Nephron (organoid): ENCODE data around the gene TRIM10.
A peak's percentile ranks its signal among the peaks of the same experiment; 100 is the strongest.

Experiments used
- H3K27ac Mint-ChIP-seq, 3 experiments: 2 replicates each; pipeline ENCODE4 v1.8.0; 2020; ENCODE audit warnings: mixed read lengths in 3 of 3, mild to moderate bottlenecking in 2 of 3, moderate library complexity in 1 of 3
- H3K27me3 Mint-ChIP-seq: 2 replicates; pipeline ENCODE4 v1.8.0; 2021; ENCODE audit warnings: low read depth, mild to moderate bottlenecking, moderate library complexity, mixed read lengths
- H3K36me3 Mint-ChIP-seq: 2 replicates; pipeline ENCODE4 v1.8.0; 2020; ENCODE audit warnings: low read depth, mixed read lengths
- H3K4me1 Mint-ChIP-seq: 2 replicates; pipeline ENCODE4 v1.8.0; 2020; ENCODE audit warnings: mixed read lengths
- H3K4me3 Mint-ChIP-seq, 3 experiments: 2 replicates each; pipeline ENCODE4 v1.8.0; 2020; ENCODE audit warnings: mild to moderate bottlenecking in 3 of 3, mixed read lengths in 3 of 3, moderate library complexity in 2 of 3
- H3K9me3 Mint-ChIP-seq: 2 replicates; pipeline ENCODE4 v1.8.0; 2020; ENCODE audit warnings: mixed read lengths
- TF ChIP-seq, protein P1 (sequence below), 3 experiments: fragments of 200-600 bp; sonication (generic); IDR thresholded peaks; one replicate each; pipeline ENCODE4 v1.5.0; 2021; ENCODE audit warnings: antibody characterized with exemption in 3 of 3; ENCODE audit not compliant: unreplicated experiment in 3 of 3

Gene TRIM10

DNA sequence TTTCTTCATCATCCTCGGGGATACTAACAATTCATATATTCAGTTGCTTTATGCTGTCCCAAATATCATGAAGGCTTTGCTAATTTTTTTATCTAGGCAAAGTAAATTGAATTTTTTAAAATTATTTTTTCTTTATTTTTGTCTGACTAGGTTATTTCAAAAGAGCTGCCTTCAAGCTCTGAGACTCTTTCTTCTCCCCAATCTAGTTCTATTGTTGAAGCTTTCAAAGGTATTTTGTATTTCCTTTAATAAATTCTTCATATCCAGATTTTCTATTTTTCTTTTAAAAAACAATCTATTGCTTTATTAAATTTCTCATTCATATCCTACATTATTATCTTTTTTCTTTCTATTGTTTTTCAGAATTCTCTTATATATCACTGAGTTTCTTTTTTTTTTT, 19.1 kb upstream of the TRIM10 start:
- Mint-ChIP-seq H3K4me1 (no peaks in the 10 kb centered on the region), H3K27ac (no peak overlapping the region), H3K27me3 (peaks cover 48% of the 10 kb centered on the region), H3K4me3 (no peak overlapping the region), H3K36me3 (peaks cover 9% of the 10 kb centered on the region), H3K9me3 (peaks cover 27% of the 10 kb centered on the region)
- TF ChIP-seq, protein P1, sequence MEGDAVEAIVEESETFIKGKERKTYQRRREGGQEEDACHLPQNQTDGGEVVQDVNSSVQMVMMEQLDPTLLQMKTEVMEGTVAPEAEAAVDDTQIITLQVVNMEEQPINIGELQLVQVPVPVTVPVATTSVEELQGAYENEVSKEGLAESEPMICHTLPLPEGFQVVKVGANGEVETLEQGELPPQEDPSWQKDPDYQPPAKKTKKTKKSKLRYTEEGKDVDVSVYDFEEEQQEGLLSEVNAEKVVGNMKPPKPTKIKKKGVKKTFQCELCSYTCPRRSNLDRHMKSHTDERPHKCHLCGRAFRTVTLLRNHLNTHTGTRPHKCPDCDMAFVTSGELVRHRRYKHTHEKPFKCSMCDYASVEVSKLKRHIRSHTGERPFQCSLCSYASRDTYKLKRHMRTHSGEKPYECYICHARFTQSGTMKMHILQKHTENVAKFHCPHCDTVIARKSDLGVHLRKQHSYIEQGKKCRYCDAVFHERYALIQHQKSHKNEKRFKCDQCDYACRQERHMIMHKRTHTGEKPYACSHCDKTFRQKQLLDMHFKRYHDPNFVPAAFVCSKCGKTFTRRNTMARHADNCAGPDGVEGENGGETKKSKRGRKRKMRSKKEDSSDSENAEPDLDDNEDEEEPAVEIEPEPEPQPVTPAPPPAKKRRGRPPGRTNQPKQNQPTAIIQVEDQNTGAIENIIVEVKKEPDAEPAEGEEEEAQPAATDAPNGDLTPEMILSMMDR (IDR thresholded peaks at IDR 0.05; ENCODE audit: unreplicated experiment in 3 of 3), result no peak

DNA sequence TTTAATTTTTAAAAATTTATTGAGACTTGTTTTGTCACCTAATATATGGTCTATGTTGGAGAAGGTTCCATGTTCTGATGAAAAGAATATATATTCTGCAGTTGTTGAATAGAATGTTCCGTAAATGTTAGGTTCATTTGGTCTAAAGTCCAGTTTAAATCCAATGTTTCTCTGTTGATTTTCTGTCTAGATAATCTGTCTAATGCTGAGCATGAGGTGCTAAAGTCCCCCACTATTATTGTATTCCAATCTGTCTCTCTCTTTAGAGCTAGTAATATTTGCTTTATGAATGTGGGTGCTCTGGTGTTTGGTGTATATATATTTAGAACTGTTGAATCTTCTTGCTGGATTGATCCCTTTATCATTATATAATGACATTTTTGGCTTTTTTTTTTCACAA, 17.8 kb upstream of the TRIM10 start:
- no peak overlapping the region for H3K27ac Mint-ChIP-seq

DNA sequence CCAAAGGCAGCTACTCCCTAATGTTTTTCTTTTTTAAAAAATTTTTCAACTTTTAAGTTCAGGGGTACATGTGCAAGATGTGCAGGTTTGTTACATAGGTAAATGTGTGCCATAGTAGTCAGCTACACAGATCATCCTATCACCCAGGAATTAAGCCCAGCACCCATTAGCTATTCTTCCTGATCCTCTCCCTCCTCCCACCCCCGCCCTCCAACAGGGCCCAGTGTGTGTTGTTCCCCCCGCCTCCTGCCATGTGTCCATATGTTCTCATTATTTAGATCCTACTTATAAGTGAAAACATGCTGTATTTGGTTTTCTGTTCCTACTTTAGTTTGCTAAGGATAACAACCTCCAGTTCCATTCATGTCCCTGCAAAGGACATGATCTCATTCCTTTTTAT, 14.8 kb upstream of the TRIM10 start:
- TF ChIP-seq, protein P1 (IDR thresholded peaks at IDR 0.05; ENCODE audit: unreplicated experiment in 3 of 3), result no peak
- Mint-ChIP-seq H3K9me3 (peaks cover 17% of the 10 kb centered on the region), H3K36me3 (no peaks in the 10 kb centered on the region), H3K4me1 (no peaks in the 10 kb centered on the region), H3K27ac (no peak overlapping the region), H3K27me3 (peaks cover 85% of the 10 kb centered on the region), H3K4me3 (no peak overlapping the region)

More for the DNA sequence above, 17.8 kb upstream of the TRIM10 start:
- H3K4me1 Mint-ChIP-seq, result no peaks in the 10 kb centered on the region
- TF ChIP-seq, protein P1 (IDR thresholded peaks at IDR 0.05; ENCODE audit: unreplicated experiment in 3 of 3), result no peak
- H3K36me3 Mint-ChIP-seq, result no peaks in the 10 kb centered on the region
- peaks cover 27% of the 10 kb centered on the region for H3K9me3 Mint-ChIP-seq
- H3K4me3 Mint-ChIP-seq, result no peak overlapping the region
- peaks cover 60% of the 10 kb centered on the region for H3K27me3 Mint-ChIP-seq

DNA sequence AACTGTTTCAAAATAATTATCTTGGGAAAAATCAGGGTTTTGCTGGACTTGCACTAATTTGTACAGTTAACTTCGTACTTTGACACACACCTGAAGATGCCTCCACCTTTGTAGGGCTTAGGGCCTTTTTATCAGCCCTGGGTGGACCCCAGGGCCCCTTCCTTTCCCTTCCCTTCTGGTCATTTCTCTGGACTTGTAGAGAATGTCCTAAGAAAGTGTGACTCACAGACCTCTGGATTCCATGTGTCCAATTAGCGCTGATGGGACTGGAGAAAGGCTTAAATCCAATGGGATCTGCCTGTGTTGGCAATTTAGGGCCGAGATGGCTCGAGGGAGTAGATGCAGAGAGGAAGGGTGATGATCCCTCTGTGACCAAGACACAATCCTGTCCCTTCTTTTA, 11.7 kb upstream of the TRIM10 start:
- no peaks in the 10 kb centered on the region for H3K36me3 Mint-ChIP-seq
- peaks cover 96% of the 10 kb centered on the region for H3K27me3 Mint-ChIP-seq
- H3K27ac Mint-ChIP-seq, result no peak overlapping the region
- H3K9me3 Mint-ChIP-seq, result no peaks in the 10 kb centered on the region
- H3K4me1 Mint-ChIP-seq, result no peaks in the 10 kb centered on the region
- TF ChIP-seq, protein P1 (IDR thresholded peaks at IDR 0.05; ENCODE audit: unreplicated experiment in 3 of 3), result no peak
- peak overlapping the region in 1 of 3 experiments; percentile 20 for H3K4me3 Mint-ChIP-seq

DNA sequence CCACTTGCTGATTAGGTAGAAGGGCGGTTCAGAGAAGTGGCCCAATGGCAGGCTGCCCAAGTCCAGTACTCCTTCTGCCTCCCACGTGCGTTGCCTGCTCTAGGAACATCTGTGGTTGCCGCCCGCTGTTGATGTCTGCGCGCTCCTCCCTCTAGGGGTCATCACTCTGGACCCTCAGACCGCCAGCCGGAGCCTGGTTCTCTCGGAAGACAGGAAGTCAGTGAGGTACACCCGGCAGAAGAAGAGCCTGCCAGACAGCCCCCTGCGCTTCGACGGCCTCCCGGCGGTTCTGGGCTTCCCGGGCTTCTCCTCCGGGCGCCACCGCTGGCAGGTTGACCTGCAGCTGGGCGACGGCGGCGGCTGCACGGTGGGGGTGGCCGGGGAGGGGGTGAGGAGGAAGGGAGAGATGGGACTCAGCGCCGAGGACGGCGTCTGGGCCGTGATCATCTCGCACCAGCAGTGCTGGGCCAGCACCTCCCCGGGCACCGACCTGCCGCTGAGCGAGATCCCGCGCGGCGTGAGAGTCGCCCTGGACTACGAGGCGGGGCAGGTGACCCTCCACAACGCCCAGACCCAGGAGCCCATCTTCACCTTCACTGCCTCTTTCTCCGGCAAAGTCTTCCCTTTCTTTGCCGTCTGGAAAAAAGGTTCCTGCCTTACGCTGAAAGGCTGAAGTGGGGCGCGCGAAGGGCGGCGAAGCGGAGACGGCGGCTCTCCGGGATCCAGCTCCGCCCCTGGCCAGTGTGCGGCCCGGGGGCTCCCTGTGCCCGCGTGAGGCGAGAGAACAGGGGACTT, 10.9 kb upstream of the TRIM10 start:
- Mint-ChIP-seq H3K4me3 (peak overlapping the region; percentile 29 to 48 (median 42)), H3K27ac (no peak overlapping the region), H3K27me3 (peaks cover 94% of the 10 kb centered on the region), H3K4me1 (no peaks in the 10 kb centered on the region), H3K9me3 (no peaks in the 10 kb centered on the region), H3K36me3 (no peaks in the 10 kb centered on the region)
- TF ChIP-seq, protein P1 (IDR thresholded peaks at IDR 0.05; ENCODE audit: unreplicated experiment in 3 of 3), result peak in 1 of 3 experiments; percentile 20
